GM18873 (cell line): ENCODE results near the gene BLOC1S5.

Source experiments
- ATAC-seq: cut with Tn5 transposase; IDR thresholded peaks from one replicate; pipeline ENCODE4 v1.9.1; 2021; ENCODE audit warnings: mild to moderate bottlenecking, moderate library complexity, moderate number of reproducible peaks; ENCODE audit not compliant: unreplicated experiment, low FRiP score

The BLOC1S5 gene

DNA sequence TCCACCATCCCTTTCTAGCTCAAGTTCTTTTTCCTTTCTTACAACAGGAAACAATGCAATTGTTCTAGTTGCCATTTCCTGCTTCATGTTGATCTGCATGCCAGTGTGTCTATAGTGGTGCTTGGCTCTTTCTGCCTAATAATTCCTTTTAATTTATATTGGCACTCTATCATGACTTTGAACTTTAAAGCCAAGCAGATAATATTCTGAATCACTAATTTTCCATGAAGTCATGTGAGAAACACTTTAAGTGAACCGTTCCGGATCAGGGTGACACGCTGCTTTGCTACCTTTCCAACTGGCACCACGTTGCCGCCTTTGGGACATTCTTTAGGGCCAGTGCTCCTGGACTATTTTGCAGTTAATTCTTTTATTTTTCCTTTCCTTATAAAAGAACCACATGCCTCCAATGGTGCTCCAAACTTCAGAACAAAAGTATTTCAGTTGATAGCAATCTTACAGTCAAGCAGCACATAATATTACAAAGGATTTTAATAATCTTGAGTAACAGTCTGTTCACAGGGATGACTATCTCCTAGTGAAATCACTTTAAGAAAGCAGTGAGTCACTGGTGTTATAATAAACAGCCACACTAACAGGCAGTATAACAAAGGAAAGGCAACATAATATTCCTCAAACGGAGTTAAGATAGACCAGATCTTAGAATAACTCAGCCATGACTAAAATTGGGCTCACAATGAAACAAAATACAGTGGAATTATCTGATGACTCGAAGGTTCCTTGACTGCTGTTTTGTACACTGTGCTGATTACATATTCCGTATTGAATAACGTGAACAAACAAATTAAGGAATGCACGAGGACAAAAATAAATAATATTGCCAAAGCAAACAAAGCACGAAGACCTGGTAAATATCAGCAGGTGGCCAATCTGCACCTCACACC lies 19.0 kb upstream of the BLOC1S5 start:
- no peak for ATAC-seq

DNA sequence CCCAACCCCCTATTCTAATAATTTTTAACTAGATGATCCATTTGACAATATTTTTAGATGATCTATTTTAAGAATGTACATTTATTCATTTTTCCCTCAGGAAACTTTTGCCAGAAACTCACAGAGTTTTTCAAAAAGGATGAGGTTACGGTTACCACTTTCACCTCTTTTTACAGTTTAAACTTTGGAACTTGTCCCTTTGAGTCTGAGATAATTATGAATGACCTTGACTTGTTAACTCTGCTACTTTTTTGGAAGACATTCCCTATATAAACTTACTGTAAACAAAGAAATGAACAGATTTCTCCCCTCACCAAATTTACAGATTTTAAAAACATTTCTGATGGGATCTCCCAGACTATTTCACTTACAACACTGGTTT lies 18.4 kb upstream of the BLOC1S5 start:
- ATAC-seq, result no peak

DNA sequence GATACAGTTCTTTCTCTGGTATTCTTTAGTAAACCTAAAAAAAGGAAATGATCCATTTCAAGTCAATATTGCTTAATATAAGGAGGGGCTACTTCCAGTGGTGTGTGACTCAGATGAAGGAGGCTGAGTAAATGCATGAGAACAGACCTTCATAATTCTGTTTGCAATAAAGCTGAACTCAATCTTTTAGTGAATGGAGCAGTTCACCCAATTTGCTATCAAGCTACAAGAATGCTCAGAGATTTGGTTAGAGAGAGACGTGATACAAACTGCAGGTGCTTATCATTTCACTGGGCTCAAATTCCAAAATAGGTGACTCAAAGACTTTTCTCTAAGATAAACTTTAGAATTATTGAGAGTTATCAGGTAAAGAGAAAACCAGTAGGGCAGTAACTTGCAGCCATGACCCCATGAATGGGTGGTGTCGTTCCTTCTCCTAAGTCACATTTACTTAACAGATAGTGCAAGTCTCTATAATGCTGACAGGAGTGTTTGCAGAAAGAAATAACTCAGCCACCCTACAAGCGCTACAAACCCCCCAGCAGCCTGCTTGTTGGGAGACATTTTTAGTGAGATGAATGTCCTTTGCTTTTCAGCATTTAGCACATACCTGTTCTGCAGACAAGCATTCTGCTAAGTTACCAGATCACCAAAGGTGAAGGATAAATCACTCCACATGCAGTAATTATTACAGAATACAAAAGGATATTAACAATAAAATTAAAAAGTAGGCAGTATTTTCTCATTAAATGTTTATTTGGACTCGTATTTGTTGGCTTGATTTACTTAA lies 16.4 kb upstream of the BLOC1S5 start:
- no peak for ATAC-seq

DNA sequence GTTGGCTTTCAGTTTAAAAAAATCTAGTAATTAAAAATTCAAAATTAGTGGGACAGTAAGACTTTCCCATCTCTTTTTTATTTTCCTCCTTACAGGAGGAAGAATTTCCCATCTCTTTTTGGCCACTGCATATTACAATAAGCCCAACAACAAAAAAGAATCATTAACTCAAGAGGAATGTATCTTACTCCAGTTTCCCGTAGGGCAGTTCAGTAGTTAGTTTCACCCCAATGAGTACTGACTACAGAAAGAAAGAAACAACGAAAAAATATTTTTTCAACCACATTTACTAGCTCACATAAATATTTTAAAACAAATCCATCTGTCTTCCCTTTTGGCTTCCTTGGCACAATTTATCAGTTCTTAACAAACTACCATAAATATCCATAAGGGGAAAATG lies 14.9 kb upstream of the BLOC1S5 start:
- ATAC-seq, result no peak

DNA sequence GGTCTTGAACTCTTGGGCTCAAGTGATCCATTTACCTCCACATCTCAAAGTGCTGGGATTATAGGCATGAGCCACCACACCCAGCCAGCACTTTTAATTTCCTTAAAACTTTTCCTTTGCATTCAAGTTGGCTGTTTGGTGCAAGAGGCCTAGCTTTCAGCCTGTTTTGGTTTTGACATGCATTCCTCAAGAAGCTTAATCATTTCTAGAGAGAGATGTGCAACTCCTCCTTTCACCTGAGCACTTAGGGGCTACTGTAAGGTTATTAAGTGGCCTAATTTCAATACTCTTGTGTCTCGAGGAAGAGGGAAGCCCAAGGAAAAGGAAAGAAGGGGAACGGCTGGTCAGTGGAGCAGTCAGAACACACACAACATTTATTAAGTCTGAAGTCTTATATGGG lies 13.8 kb upstream of the BLOC1S5 start:
- no peak for ATAC-seq

DNA sequence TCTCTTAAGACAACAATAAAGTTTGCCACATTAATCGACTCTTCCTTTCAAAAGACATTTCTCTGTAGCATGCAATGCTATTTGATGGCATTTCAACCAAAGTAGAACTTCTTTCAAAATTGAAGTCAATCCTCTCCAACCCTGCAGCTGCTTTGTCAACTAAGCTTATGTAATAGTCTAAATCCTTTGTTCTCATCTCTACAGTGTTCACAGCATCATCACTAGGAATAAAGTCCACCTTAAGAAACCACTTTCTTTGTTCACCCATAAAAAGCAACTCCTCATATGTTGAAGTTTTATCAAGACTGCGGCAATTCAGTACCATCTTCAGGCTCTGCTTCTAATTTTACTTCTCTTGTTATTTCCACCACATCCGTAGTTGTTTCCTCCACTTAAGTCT lies 11.5 kb upstream of the BLOC1S5 start:
- ATAC-seq, result no peak

DNA sequence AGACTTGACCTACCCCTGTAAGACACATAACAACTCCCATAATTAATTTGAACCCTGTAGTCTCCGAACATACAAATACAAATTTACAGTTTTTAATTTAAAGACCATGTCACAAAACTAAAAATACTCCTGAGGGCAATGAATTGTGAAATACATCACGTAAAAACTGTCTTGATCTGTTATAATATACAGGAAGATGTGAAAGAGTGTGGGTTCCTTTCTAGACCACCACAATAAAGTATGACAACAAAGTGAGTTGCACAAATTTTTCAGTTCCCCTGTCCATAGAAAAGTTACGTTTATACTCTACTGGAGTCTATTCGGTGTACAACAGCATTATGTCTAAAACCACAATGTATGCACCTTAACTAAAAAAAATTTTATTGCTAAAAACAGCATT lies 11.0 kb upstream of the BLOC1S5 start:
- ATAC-seq, result no peak

DNA sequence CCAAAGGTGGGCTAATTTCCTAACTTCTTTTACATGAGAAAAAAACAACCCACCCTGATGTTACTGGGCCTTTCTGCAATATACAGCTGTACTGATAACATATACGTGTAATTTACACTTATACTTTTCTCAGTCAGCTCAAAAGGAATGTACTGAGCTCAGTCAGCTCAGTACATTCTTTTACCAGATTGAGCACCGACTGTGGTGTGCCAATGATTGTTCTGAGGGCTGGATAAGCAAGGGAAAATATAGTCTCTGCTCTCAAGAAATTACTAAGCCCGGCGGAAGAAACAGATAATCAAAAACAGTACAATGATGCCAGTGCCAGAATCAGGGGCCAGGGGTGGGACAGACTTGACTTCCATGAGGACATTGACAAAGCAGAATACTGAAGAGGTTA lies 10.0 kb upstream of the BLOC1S5 start:
- ATAC-seq, result no peak

DNA sequence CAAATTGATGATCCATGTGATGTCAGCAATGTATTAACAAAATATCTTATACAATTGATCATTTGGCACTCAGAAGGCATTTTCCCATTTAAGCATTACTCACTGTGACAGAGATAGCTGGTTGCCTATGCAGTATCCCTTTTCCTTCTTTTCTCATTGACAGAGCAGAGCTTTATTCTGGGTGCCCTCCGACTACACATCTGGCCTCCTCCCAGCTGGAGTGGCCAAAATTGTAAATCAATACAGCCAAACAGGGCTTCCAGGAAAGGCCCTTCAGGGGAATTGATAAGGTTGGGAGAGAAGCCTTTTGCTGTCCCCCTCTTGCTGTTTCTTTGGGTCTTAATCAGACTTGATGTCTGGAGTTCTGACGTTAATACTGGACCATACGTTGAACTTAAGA lies 9.6 kb upstream of the BLOC1S5 start:
- ATAC-seq, result no peak

DNA sequence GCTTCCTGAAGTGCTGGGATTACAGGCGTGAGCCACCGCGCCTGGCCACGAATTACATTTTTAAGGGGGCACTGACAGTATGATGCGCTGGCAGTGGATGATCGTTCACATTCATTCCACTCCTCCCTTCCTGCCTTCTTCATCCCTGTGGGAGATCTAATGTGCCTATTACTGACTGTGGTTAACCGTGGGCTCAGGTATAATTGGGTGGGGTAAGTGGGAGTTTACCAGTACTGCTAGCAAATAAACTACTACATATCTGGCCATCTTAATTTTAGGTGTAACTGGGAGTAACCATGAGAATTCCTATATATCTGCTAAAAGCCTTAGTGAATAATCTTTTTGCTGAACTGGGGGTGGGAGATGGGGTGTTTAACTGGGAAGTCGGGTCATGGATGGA lies 6.5 kb upstream of the BLOC1S5 start:
- ATAC-seq, result no peak

DNA sequence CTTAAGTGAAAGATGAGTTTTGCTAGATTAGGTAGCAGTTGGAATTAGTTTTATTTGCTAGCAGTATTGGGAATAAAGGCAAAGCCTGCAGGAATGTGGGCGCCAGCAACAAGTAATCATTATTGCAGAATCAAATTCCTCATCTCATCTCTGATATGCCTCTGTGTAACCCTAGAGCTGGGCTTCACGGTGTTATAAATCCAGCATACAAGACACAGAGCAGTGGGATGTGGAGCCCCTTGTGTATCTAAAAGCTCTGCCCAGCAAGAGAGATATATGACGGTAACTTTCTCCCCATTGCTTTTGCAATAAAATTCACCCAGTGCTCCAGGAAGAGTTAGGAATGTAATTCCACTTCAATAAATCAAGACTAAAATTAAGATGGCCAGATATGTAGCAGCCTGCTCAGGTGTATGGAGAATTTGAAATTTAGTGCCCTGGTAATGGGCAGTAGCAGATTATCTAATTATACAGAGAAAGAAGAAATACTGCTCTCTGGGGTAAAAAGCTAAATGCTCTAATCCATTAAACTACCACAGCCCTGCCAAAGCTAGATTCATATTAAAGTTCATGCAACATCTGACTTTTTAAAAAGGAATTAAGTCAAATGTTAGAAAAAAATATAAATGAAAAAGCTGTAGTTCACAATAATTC lies 5.6 kb upstream of the BLOC1S5 start:
- no peak for ATAC-seq

DNA sequence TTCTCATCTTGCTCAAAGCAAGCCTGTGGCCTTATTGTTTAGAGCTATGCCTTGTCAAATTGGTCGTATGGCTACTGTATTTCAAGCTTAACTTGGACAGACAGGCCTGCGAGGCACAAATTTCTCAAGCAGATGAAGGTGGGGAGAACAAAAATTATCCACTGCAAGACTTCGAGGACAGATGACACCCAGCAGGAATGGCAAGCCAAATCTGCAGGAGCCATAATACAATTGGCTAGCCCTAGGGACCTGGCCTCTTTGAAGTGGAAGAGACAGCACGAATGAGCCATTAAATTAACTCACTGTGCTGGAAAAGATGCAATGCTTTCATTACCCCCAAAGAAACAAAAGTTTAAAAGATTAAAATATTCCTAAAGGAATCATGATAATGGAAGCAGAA lies 5.0 kb upstream of the BLOC1S5 start:
- no peak for ATAC-seq

DNA sequence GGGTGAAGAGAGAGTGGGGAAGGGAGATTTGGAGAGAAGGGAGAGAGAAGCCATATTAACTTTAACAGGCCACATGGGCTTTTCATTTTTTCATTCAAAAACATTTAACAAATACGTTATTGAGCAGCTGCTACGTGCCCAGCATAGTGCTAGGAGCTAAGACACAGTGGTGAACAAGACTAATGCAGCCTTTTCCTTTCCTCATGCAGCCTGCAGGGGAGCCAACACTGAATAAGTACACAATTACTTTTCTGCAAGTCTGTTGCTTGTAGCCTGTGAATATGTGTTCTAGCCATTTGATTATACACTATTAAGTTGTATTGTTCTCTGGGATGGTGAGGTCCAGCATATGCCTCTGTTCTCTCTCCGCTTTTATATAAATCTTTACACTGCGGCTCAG lies 1.9 kb upstream of the BLOC1S5 start:
- no peak for ATAC-seq

DNA sequence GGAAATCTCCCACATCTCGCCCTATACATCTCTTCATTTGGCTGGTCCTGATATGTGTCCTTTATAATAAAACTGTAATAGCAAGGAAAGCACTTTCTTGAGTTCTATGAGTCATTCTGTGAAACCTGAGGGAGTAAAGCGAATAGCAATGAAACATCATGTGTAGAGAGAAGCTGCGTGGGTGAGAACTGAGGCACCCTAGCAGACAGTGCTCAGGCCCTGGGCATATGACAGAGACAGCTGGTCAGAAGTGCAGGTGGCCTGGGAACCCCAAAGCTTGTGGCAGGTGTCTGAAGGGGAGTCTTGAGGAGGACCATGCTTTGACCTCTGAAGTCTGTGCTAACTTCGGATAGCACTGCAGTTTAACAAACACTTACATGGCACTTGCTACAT lies 1.3 kb upstream of the BLOC1S5 start:
- ATAC-seq, result peak; percentile 37

DNA sequence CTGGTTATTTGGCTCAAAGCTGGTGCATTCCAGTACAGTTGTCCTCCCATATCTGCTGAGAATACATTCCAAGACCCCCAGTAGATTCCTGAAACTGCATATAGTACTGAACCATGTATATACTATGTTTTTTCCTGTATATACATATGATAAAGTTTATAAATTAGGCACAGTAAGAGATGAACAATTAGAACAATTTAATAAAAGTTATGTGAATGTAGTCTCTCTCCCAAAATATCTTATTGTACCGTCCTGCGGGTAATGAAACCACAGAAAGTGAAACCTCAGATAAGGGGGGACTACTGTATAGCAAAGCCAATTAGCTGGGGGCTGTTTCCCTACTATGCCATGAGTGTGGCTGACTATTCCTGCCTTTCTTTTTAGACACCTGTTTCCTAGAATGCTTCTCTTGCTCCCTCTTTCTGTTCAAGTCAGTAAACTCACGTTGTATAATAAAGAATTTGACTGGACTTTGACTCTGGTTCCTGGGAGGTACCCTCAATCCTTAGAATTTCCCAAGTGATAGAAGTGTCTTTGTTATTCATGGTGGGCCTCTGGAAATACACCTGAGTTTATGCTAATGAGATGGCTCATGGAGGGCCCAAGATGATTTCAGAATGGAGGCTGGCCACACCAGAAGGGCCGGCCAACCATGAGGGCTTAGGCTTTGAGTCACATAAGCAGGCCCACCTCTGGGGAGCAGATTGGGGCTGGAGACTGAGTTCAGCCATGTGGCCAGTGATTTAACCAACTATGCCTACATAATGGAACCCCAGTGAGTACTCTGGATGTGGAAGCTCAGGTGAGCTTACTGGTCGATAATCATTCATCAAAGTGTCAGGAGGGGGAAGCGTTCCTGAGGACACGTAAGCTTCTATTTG lies 689 bp upstream of the BLOC1S5 start:
- ATAC-seq, result no peak

DNA sequence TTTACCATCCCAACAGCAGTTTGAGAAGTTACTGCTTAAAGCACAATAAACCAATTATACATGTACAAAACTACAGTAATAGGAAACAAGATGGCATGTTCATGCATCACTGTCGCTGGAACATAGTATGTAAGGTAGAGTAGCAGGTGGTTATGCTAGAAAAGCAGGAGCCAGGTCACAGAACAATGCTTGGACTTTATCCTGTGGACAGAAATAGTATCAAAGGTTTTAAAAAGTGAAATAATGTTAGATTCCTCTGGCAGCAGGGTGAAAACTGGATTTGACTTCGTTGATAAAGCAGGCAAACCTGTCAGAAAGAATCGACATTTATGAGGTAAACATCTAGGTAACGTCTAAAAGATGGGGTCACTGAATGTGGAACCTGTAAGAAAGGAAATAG lies 2.5 kb downstream of the BLOC1S5 start:
- no peak for ATAC-seq

DNA sequence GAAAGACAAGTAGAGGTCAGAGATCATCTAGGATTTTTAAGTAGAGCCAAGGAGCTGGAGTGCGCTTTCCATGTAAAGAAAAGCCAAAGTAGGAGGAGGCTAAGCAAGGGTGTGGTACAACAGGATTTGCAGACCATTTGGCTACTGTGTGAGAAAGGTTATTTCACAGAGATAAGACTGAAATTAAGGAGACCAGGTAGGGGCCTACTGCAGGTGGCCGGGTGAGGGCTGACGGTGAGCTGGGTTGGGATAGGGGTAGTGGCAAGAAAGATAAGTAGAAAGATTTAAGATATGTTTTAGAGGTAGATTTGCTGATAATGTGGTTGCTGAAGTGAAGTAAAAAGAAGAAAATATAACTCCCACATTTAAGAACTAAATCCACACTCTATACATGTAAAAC lies 3.8 kb downstream of the BLOC1S5 start:
- ATAC-seq, result no peak

DNA sequence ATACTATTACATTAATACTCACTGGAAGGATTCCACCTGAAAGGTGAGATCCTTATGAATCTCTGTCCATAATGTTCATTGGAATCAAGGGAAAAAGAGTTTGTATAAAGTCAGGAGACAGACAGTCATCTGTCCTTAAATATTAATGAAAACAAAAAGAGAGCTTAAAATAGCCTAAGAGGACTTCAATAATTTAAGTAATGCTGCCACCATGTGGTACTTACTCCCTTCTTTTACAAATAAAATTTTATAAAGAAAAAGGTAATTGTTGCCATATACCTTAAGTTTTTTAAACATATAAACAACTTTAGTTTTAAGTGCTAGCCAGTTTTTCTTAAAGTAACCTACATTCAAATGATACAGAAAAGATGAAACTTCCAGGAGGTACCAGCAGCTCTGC lies 5.1 kb downstream of the BLOC1S5 start:
- ATAC-seq, result no peak

DNA sequence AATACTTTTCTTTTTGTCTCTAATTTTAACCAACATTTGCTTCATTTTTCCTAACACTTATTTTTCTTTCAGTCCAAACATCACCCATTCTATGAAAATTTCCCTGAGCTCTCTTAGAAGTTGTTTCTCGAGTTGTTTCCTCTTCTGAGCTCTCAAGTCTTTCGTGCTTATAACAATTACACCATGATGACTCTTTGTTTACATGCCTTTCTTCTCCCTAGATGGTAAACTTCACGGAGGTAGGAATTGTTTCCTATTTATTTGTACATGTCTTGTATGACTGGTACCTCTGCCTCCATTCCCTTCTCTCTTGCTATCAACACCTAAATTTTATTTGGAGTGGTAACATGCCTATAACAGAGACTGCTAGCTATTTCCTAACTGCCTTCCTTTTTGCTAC lies 6.4 kb downstream of the BLOC1S5 start:
- no peak for ATAC-seq

DNA sequence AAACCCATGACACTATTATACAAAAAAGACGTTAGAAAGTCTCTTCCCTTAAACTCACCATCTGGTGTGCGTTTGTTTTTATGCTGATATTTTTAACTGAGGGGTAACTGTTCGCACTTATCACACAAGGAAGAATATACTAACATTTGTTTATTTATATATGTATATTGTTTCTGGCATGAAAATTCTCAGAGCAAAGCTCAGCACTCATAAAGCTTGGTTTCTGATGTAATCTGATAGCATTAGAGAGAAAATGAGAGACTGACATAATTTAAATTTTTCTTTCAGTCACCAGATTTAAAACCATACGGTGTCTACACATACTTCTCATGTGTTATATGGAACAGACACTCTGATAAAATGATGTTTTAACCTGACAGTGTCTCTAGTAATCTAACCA lies 6.9 kb downstream of the BLOC1S5 start:
- ATAC-seq, result no peak
